Measurements from ENCODE around the gene UTS2R. TPM values are rescaled to one million over a fixed set of nuclear protein-coding genes. Genes with fewer than 3 reads are reported as not detected.

Gene UTS2R
- total and polyA plus RNA-seq, 2 of the 4 experiments (the other 2 are of a cell fraction): not detected

GRCh38 chr17:82356845-82357355 lies 14.7 kb upstream of the UTS2R start:
- Histone ChIP-seq H3K36me3 (ENCODE audit: control insufficient read depth, insufficient read depth, low read length) (no peaks in the 10 kb centered on the region), H3K18ac (ENCODE audit: low read depth, low read length) (no peak overlapping the region), H3K9me1 (ENCODE audit: insufficient read depth, low read length) (no peaks in the 10 kb centered on the region), H3K4me2 (ENCODE audit: low read depth, low read length) (no peak overlapping the region), H3K9ac (ENCODE audit: low read depth, low read length) (no peak overlapping the region), H2AK9ac (replicated peaks; ENCODE audit: low read depth, low read length, poor library complexity) (no peak overlapping the region), H3K27ac (ENCODE audit: insufficient read depth, low read length) (no peak overlapping the region), H3K14ac (replicated peaks; ENCODE audit: low read depth, low read length) (no peak overlapping the region), H4K8ac (ENCODE audit: low read depth in 2 of 2, low read length in 2 of 2) (no peak overlapping the region), H3K4me1 (ENCODE audit: control insufficient read depth, insufficient read depth, low read length) (peaks cover 5% of the 10 kb centered on the region; the same call in 1 of the 2 replicates), H4K20me1 (ENCODE audit: insufficient read depth, low read length) (peaks cover 6% of the 10 kb centered on the region; the same call in 1 of the 2 replicates), H3K79me1 (ENCODE audit: low read depth in 1 of 2, low read length in 2 of 2) (no peaks in the 10 kb centered on the region), H2AFZ (replicated peaks; ENCODE audit: low read length, poor library complexity) (peak overlapping the region; percentile 18), H2BK20ac (ENCODE audit: low read depth, low read length) (no peak overlapping the region), H2BK15ac (ENCODE audit: low read depth, low read length) (no peak overlapping the region), H3K56ac (ENCODE audit: extremely low read depth, insufficient read depth, low read length) (no peak overlapping the region), H3K4me3 (ENCODE audit: insufficient read depth, low read depth, low read length) (no peak overlapping the region), H4K5ac (ENCODE audit: low read depth, low read length) (no peak overlapping the region), H3K4ac (ENCODE audit: low read depth, low read length) (no peak overlapping the region), H2BK120ac (ENCODE audit: low read depth, low read length) (no peak overlapping the region), H3K23ac (ENCODE audit: low read depth, low read length) (no peak overlapping the region), H4K91ac (ENCODE audit: insufficient read depth, low read depth, low read length) (no peak overlapping the region), H3K9me3 (ENCODE audit: control insufficient read depth, insufficient read depth, low read length) (no peaks in the 10 kb centered on the region), H3K27me3 (ENCODE audit: control insufficient read depth, insufficient read depth, low read length) (peaks cover 25% of the 10 kb centered on the region; the same call in 1 of the 2 replicates), H2BK5ac (ENCODE audit: low read depth, low read length, poor library complexity, severe bottlenecking) (no peak overlapping the region), H2AK5ac (ENCODE audit: low read depth, low read length) (no peak overlapping the region)
- BruUV-seq (replicated peaks): no TSS peak
- dilution Hi-C loops (cut with HindIII; ENCODE audit: low sequenced_read_pairs, unreplicated experiment) (no loop called here), intact Hi-C loops (cut with micrococcal nuclease) (no loop called here), in situ Hi-C loops (cut with MboI; ENCODE audit: low sequenced_read_pairs) (loop anchor here (10.0 kb wide), 2 partner anchors 198 to 418 kb away; no protein-coding TSS in a partner anchor)
- DNase-seq (no peak), ATAC-seq (ENCODE audit: low read depth) (no peak)
- CTCF ChIA-PET: no interaction called here
- POLR2A ChIA-PET (ENCODE audit: unreplicated experiment): no interaction called here
- 31% methylated on average over 12 of the region's 20 CpGs; no CpG with 5 or more reads in 1 of the 2 experiments for WGBS, 2 experiments (ENCODE audit: extremely low coverage in 2 of 2, insufficient read length in 1 of 2)
- TF ChIP-seq POLR2A (IDR thresholded peaks at IDR 0.05; ENCODE audit: low read depth, low read length): no peak
- no peak for TF ChIP-seq FOS (IDR thresholded peaks at IDR 0.05; ENCODE audit: low read depth, low read length)
- TF ChIP-seq RAD21 (IDR thresholded peaks at IDR 0.05; ENCODE audit: low read length): no peak
- TF ChIP-seq RFX5 (IDR thresholded peaks at IDR 0.05; ENCODE audit: low read depth, low read length): no peak
- no peak for TF ChIP-seq RCOR1 (IDR thresholded peaks at IDR 0.05; ENCODE audit: insufficient replicate concordance, low read length)

Data from IMR-90 (cell line).